IPS-18c (cell line): ENCODE results near the gene KDM8.

Experiments used
- H3K4me3 ChIP-seq: 2 replicates; pipeline ENCODE4 v1.7.0; 2013; ENCODE audit warnings: low read depth, mild to moderate bottlenecking, low read length, moderate library complexity; ENCODE audit not compliant: insufficient read depth
- H3K9me3 ChIP-seq: one replicate; pipeline ENCODE4 v1.6.1; 2013; ENCODE audit warnings: mild to moderate bottlenecking, low read length, moderate library complexity; ENCODE audit not compliant: control insufficient read depth, insufficient read depth

KDM8 gene

DNA sequence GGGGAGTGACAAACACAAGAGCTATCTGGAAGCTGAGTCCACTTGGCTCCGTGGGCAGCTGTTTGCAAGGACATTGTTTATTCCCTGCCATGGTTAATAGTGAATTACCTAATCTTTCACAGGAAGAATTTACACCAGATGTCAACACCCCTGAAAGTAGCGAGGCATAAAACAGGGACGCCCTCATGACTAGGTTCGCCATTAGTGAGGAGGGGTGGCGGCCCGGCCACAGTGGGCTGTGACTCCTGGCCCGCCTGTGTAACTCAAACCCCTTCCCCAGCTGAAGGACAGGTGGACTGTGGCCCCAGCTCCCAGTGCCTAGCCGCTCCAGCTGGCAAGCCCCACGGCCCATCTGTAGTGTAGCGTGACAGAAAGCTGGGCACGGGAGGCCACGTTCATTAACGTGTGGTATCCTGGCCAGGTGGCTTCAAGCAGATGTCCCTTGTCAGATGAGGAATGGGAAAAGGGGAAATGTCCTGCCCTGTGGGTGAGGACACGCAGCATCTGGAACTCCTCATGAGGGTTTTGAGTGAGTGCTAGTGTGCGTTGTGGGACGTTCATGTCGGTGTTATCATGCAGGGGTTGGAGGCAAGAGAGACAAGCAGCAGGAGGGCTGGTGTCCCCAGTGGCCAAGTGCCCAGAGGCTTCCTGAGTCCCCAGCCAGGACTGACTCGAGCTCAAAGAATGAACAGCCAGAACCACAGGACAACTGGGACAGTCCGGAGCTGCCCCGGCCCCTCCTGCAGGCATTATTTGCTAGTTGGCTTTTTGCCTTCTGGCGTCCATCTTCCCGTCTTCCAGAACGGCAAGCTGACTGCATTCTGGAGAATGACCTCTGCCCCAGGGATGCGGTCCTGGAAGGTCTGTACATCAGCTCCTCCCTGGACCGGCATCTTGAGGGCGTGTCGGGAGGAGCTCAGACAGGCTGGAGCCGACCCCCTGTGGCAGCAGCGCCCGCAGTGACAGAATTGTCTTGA, 19.2 kb downstream of the KDM8 start:
- H3K4me3 ChIP-seq, result no peak overlapping the region
- no peaks in the 10 kb centered on the region for H3K9me3 ChIP-seq

DNA sequence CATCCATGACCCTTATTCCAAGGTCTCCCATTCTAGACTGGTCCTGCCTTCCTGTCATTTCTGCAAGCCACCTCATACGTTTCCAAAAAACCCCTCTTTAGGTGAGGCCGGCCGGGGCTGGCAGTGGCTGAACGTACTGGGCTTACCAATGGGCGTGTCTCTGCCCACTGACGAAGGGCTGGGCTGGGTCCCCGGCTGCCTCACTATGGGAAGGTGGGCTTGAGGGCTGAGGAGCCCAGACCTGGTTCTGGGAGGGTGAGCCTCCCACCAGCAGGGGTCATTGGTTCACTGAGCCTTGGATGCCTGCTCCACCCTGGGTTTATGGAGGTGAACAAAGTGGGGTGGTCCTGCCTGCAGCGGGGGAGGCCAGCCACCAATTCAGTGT, 19.9 kb downstream of the KDM8 start:
- no peaks in the 10 kb centered on the region for H3K9me3 ChIP-seq
- H3K4me3 ChIP-seq, result no peak overlapping the region

DNA sequence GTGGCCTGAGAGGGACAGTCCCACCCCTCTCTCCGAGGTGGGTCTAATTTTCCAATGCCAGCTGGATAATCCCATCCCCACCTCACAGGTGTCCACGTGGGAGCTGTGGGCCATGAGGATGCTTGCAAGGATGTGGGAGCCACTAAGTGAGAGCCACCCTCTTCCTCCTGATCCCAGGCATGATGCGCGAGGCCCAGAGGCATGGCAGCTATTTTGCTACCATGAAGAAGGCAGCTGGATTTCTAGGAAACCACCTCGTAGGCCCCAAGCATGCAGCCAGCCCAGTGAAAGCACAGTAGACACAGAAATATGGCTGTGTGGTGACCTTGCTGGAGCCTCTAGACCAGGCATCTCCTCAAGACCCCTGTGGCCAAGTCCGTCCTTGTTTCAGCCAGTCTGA, 20.4 kb downstream of the KDM8 start:
- Histone ChIP-seq H3K9me3 (no peaks in the 10 kb centered on the region), H3K4me3 (no peak overlapping the region)

DNA sequence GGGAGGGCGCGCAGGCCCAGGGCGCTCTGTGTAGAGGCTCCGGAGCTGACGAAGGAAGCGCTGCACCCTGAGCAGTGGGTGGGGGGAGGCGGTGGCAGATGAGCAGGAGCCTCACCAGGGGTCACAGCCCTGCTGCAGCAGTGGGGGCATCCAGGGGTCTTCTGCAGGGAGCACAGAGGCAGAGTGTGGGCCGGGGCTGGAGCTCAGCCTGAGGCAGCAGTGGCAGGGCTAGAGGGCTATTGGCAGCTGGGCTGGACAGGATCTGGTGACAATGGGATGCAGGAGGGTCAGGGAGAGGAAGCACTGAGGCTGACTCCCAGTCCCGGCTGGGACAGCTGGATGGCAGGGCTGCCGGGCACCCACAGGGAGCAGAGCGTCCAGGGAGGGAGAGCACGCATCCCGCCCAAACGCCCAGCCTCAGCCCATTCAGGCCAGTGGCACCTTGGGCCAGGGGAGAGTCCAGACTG, 21.0 kb downstream of the KDM8 start:
- H3K4me3 ChIP-seq, result no peak overlapping the region
- no peaks in the 10 kb centered on the region for H3K9me3 ChIP-seq

DNA sequence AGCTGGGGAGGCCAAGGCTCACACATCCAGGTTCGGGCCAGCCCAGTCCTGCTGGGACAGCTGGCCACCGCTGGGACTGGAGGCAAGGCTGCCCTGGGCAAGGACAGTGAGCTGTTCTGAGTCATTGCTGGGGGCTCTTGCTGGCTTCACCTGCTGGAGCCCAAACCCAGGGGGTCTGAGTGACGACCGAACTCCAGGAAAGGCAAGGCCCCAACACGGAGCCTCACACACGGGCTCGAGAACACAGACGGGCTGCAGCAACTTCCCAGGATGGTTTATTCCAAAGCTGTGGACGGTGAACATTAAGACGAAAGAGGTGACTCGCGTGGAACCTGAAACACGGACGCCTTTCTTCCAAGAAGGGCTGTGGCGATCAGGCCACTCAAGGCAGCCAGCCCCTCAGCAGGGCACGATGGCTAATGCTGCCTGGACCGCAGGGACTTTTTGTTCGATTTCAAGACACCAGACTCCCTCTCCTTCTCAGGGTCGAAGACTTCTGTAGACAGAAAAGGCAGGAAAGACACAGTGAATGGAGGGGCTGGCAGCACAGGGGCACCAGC, 21.5 kb downstream of the KDM8 start:
- no peak overlapping the region for H3K4me3 ChIP-seq
- H3K9me3 ChIP-seq, result no peaks in the 10 kb centered on the region

DNA sequence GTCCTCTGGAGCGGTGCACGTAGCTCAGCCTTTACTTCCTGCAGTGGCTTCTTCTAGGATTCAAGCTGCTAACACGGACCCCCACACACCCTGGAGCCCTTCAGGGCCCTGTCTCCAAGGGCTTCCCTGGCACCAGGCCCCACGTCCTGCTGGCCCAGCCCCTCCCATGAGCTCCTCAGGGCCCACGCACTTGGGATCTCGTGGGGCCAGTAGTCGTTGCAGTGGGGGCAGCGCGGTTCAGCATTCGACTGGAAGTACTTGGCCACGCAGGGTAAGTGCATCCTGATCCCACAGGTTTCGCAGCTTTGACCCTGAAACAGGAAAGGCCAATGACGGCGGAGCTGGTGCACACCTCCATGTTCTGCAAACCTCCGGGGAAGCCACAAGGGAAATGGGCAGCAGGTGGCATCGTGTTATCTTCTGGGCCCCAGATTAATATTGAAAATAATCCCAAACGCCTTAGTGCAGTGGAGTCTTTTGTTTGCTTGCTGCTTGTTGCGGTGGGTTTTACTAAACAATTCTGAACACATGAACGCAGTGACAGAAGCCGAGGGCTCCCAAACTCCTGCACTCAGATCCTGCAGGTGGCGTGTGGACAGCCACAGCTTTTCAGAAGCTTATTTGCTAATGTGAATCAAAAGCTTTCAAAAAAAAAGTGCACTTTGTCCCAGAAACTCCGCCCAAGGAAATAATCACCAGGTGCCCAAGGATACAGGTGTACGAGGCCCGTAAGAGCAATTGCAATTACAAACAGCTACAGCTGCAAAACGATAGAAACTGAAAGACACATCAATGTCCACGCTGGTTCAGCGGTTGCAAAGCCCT, 22.4 kb downstream of the KDM8 start:
- no peaks in the 10 kb centered on the region for H3K9me3 ChIP-seq
- no peak overlapping the region for H3K4me3 ChIP-seq

DNA sequence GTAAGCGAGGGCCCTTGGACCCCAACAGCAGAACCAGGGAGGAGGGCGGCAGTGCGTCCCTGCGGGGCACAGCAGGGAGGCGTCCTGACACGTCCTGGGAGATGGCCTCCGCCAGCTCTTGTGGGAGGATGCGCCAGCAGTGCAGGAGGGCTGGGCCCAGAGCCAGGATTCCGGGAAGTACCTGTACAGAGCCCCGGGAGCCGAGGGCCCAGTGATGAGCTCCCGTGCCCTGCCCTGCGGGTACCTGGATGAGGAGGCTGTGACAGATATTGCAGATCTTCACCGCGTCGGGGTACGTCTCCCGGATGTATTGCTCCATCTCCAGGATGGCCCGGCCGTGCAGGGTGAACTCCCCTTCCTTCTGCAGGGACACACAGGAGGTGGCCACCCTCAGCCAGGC, 23.1 kb downstream of the KDM8 start:
- Histone ChIP-seq H3K9me3 (no peaks in the 10 kb centered on the region), H3K4me3 (no peak overlapping the region)

DNA sequence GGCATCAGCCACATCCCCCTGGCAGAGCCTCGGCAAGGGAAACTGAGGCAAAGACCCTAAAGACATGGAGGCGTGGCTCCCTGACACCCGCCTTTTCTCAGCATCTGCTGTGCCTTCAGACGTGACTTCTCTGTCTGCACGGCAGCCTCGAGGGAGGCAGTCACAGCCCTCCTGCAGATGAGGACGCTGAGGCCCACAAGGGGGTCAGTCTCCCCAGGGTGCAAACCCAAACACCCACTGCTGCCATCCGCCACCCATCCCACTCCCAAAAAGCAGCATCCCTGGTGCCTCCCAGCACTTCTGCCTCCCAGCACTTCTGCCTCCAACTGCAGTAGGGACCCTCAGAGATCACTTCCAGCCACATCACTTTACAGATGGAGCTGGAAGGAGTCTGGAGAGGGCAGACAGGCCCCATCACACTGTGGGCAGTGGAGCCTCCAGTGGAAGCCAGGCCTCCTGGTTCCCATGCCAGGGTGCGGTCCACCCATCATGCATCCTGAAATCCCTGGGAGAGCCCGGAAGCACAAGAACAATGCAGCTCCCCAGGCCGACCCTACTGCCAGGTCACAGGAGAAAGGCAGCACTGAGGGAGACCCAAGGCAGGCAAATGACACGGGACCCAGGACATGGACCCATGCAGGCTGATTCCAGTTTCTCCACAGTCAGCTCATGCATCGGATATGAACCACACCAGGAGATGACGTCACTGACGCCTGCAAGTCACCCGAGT, 23.8 kb downstream of the KDM8 start:
- H3K4me3 ChIP-seq, result no peak overlapping the region
- H3K9me3 ChIP-seq, result no peaks in the 10 kb centered on the region

DNA sequence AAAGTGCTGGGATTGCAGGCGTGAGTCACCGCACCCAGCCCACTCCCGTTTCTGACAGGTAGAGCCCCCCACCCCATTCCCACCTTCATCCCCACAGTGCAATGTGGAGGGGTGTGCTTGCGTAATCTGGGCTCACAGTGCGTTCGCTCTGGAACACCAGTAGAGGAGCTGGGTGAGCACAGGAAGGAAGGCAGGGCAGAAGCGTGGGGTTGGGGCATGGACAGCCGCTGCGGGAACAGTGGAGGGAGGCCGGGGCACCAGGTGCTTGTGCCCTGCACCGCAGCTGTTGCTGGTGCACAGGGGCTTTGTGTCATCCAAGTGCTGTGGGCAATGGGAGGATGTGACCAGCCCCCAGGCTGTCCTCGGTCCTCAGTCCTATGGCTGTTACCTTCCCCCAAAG, 24.7 kb downstream of the KDM8 start:
- Histone ChIP-seq H3K4me3 (no peak overlapping the region), H3K9me3 (no peaks in the 10 kb centered on the region)

DNA sequence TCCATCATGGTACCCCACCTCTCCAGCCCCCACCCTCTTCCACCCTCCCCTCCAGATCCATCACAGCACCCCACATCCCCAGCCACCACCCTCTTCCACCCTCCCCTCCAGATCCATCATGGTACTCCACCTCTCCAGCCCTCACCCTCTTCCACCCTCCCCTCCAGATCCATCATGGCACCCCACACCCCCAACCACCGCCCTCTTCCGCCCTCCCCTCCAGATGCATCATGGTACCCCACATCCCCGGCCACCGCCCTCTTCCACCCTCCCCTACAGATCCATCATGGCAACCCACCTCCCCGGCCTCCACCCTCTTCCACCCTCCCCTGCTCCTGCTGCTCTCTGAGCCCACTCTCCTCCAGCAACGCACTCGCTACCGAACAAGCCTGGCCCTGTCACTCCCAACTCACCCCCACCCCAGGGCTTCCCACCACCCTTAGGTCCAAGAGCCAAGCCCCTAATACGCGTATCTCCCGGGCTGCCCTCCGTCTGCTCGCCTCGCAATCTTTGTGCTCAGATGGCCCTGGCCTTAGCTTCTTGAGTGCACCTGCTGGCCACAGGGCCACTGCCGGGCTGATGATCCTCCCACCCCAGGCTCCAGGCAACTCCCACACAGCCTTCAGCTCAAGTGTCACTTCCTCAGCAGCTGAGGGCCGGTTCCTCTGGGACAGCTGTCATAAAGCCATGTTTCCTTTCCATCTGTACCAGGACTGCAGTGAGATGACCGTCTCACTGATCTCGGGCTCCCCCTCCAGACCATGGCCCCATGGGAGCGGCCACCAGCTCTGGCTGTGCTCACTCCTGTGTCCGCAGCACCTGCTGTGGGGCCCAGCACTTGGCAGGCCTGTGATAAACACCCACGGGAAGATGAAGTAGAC, 25.5 kb downstream of the KDM8 start:
- Histone ChIP-seq H3K9me3 (no peaks in the 10 kb centered on the region), H3K4me3 (no peak overlapping the region)

DNA sequence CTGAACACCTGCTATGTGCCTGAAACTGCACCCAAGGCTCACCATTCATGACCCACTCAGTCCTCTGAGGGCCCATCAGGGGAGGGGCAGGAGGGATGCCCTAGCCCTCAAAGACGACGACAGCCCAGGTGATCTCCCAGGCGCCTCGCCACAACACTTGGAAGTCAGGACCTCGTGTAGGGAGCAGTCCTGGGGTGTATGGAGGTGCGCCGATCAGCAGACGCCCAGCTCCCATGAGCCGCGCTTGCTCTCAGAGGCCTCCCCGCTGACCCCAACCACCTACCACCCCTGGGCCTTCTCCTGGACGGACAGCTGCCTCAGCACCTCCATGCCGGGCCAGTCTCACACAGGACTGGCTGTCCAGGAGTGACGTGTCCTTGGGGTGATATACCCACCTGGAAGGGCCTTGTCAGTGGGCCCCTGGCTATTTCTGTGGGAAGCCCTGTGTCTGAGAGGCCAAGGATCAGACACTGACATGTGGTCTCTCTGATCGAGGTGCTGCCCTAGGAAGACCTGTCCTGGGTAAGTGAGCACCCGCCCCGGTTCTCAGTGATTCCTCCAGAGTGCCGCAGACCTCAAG, 26.7 kb downstream of the KDM8 start:
- Histone ChIP-seq H3K4me3 (no peak overlapping the region), H3K9me3 (no peaks in the 10 kb centered on the region)

DNA sequence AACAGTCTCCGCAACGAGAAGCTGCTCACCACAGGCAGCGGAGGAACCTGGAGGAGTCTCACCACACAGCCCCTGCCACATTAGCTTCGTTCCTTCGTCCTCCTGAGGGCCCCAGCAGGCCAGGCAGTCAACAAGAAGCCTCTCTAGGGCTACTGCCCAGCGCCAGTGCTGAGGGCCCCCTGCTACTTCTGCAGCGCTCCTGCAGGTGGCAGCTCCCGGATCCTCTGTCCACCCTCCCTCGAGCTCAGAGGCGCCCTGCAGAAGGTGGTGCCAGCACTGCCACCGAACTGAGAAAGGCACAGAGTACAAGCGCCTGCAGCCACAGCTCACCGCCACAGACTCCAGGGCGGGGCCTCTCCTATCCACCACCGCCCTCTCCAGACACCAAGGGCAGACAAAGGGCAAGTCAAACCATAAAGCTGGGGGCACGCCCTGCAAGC, 27.3 kb downstream of the KDM8 start:
- Histone ChIP-seq H3K4me3 (no peak overlapping the region), H3K9me3 (no peaks in the 10 kb centered on the region)

DNA sequence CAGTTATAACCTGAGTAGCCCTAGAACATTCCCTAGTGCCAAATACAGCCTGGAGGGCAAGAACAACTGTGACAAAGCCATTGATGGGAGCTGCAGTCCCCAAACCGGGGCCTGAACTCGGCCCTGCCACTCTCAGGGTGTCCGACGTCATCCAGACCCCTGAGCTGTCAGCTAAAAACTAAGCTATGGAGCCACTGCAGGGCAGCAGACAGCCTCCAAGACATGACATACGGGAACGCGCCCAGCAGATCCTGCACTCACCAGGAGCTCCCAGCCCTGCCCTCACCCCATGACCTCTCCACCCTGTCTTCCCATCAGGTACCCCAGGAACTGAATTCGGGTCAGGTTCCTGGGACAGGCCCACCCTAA, 28.4 kb downstream of the KDM8 start:
- no peak overlapping the region for H3K4me3 ChIP-seq
- H3K9me3 ChIP-seq, result no peaks in the 10 kb centered on the region

DNA sequence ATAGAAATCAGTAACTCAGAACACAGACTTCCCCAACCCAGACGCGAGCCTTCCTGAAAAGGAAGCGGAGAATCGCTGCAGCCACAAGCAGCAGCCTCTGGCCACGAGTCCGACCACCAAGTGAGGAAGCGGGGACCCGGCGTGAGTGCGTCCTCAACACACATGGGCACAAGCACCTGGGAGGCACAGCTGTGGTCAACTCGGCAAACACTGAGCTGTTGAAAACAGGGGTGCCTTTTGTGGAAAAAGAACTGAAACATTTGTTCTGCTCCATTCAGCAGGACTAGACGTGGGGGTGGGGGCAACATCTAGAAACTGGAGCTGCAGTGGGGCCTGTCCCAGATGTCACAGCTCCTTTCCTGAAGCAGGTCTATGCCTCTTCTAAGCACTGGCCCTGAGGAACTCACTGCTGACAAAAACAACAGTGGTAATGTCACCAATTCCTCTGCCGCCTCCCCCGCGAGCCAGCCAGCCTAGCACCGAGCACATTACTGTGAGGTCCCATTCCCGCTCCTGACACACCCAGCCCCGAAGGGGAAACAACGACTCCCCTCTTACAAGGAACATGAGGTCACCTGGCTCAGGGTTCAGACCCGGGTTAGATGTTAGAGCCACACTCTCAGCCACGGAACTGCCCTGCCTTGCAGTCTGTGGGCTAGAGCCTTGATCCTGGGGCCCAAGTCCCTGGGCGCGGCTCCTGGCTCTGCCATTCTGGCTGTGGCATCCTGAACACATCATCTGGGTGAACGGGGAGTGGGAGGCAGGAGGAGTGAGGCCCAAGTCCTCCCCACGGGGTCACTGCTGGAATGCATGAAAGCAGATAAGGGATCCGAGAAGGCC, 29.0 kb downstream of the KDM8 start:
- H3K9me3 ChIP-seq, result no peaks in the 10 kb centered on the region
- no peak overlapping the region for H3K4me3 ChIP-seq

DNA sequence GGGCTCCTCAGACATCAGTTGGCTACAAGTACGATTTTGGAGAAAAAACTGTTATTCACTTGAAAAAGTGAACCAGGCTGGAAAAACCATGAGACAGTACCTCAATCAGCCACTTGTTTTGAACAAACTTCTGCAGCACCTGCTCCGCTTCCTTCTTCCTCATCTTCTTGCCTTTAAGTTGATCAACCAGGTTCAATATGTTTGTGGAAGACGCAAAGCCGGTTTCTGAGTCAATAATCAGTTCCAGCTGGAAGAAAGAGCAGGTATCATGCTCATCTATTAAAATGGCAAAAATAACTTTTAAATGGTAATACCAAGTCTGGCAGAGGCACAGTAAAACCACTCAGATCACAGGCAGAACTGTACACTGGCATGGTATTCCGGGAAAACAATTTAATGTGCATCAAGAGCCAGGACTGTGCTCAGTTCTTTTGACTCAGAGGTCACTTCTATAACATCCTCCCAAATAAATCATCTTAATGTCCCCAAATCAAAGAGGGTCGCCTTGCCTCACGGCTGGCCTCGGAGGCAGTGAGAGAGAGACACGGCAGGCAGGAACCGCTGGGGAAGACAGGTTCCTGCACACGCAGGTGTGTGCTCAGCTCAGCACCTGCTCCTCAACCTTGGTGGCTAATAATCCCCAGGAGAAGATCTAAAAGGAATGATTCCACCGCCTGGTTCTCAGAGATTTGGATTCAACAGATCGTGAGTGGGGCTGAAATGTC, 29.7 kb downstream of the KDM8 start:
- H3K4me3 ChIP-seq, result no peak overlapping the region
- no peaks in the 10 kb centered on the region for H3K9me3 ChIP-seq
